ENCODE results near the gene SETBP1. TPM values are rescaled to one million over a fixed set of nuclear protein-coding genes. Genes with fewer than 3 reads are reported as not detected.

Gene SETBP1
- polyA plus RNA-seq, 1 experiment = 2.9 TPM

DNA sequence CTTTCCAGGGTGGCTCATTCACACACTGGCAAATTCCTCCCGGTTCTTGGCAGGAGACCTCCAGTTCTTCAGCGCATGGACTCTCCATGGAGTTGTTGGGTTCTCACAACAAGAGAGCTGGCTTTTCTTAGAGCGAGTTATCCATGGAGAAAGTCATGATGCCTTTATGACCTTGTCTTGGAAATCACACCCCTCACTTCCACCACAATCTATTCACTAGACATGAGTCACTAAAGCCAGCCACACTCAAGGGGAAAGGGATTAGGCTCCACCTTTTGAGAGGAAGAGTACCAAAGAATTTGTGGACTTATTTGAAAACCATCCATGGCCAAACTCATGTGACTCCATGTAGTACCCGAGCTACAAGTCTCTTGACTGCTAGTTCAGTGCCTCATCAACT lies 160.5 kb downstream of the SETBP1 start:
- TF ChIP-seq, protein P1, sequence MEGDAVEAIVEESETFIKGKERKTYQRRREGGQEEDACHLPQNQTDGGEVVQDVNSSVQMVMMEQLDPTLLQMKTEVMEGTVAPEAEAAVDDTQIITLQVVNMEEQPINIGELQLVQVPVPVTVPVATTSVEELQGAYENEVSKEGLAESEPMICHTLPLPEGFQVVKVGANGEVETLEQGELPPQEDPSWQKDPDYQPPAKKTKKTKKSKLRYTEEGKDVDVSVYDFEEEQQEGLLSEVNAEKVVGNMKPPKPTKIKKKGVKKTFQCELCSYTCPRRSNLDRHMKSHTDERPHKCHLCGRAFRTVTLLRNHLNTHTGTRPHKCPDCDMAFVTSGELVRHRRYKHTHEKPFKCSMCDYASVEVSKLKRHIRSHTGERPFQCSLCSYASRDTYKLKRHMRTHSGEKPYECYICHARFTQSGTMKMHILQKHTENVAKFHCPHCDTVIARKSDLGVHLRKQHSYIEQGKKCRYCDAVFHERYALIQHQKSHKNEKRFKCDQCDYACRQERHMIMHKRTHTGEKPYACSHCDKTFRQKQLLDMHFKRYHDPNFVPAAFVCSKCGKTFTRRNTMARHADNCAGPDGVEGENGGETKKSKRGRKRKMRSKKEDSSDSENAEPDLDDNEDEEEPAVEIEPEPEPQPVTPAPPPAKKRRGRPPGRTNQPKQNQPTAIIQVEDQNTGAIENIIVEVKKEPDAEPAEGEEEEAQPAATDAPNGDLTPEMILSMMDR (IDR thresholded peaks at IDR 0.05; ENCODE audit: insufficient read depth, low read depth, low read length) = no peak
- ChIA-PET POLR2A (no interaction called here), CTCF (interaction anchor here (1.1 to 2.0 kb wide), 3 partner anchors 10 to 98 kb away, joined by 3 to 6 read pairs (median 3); no protein-coding TSS in a partner anchor)
- Histone ChIP-seq H3K36me3 (ENCODE audit: control insufficient read depth, insufficient read depth, low read length) (no peaks in the 10 kb centered on the region; the same call in 1 of the 2 replicates), H3K27me3 (ENCODE audit: control insufficient read depth, insufficient read depth, low read length) (no peaks in the 10 kb centered on the region; the same call in 1 of the 2 replicates), H3K4me3 (ENCODE audit: low read depth, low read length) (no peak overlapping the region)
- DNase-seq (ENCODE audit: low read depth) = no peak

DNA sequence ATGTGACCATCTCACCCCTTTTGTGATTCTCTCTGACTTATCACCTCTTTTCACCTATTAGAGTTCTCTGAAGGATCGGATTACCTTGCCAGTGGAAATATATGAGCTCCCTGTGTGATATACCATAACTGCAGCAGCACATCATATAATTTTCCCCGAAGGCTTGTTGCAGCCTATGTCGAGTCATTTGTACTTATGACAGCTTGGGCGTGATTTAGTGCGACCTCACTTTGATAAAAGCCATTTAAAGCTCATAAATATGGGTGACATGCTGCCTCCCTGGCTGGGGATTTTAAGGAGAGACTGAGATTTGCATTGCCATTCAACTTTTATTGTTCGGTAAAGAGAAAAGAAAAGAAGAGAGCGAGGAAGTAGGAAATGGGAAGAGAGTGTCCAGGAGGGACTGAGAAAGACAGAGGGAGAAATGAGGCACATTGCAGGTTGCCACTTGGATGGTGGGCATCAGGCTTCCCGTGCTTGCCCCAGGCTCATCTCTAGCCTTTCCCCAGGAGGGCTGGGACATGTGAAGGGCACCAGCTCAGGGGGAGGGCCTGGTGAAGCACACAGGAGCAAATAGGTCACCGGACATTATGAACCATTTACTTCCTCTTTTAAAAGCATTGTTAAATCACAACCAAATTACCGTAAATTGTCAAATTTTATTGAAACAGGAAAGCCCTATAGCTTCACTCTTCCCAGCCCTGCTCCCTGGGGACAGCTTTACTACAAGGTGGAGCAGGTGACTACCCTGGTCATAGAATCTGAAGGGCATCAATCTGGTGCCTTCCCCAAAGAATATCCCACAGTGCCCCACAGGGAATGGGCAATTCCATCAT lies 161.3 kb downstream of the SETBP1 start:
- Histone ChIP-seq H3K4me3 (ENCODE audit: low read depth, low read length) (no peak overlapping the region), H3K27me3 (ENCODE audit: control insufficient read depth, insufficient read depth, low read length) (no peaks in the 10 kb centered on the region; the same call in 1 of the 2 replicates), H3K36me3 (ENCODE audit: control insufficient read depth, insufficient read depth, low read length) (no peaks in the 10 kb centered on the region; the same call in 1 of the 2 replicates)
- TF ChIP-seq, protein P1 (IDR thresholded peaks at IDR 0.05; ENCODE audit: insufficient read depth, low read depth, low read length) = no peak
- CTCF ChIA-PET = interaction anchor here (0.6 to 2.0 kb wide), 4 partner anchors 14 to 371 kb away, joined by 3 to 6 read pairs (median 4); no protein-coding TSS in a partner anchor
- POLR2A ChIA-PET = no interaction called here
- no peak for DNase-seq (ENCODE audit: low read depth)

DNA sequence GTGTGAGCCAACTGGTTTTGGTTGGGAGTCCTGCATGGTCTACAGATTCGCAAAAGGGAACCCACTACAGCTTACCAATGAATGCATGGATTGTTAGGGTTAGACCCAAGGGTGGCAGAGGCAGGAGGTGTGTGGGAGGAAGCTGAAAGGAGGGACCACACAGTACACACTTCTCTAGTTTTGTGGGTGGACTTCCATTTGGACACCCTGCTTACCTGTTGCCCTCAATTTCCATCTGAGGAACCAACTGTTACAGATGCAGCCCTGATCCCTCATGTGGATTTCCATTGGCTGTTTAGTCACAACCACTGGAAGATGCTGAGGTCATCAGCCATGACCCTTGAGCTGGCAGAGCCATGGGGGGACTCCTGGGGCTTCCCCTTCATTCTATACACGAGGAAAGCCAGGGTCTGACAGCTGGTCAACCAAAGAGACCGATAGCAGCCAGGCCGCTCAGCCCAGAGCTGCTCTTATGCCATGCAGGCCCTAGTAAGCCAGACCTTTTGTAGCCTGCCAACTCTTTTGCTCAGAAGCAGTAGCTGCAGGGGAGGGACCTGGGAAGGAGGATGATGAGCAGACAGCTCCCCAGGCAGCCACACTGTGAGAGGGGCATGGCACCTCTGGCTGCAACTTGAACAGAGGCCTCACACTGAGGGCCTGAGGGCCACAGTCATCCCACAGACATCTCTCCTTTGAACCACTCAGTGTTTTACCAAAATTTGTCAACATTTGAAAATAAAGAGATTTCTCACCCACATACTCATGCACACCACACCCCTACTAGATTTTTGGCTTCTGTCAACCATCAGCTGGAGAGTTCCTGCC lies 162.1 kb downstream of the SETBP1 start:
- DNase-seq (ENCODE audit: low read depth) = no peak
- ChIA-PET CTCF (interaction anchor here (0.6 to 1.4 kb wide), 2 partner anchors 147 to 370 kb away, joined by 3 to 4 read pairs; no protein-coding TSS in a partner anchor), POLR2A (no interaction called here)
- H3K27me3 ChIP-seq (ENCODE audit: control insufficient read depth, insufficient read depth, low read length) = no peaks in the 10 kb centered on the region; the same call in 1 of the 2 replicates
- no peaks in the 10 kb centered on the region; the same call in 1 of the 2 replicates for H3K36me3 ChIP-seq (ENCODE audit: control insufficient read depth, insufficient read depth, low read length)
- no peak overlapping the region for H3K4me3 ChIP-seq (ENCODE audit: low read depth, low read length)
- TF ChIP-seq, protein P1 (IDR thresholded peaks at IDR 0.05; ENCODE audit: insufficient read depth, low read depth, low read length) = no peak

DNA sequence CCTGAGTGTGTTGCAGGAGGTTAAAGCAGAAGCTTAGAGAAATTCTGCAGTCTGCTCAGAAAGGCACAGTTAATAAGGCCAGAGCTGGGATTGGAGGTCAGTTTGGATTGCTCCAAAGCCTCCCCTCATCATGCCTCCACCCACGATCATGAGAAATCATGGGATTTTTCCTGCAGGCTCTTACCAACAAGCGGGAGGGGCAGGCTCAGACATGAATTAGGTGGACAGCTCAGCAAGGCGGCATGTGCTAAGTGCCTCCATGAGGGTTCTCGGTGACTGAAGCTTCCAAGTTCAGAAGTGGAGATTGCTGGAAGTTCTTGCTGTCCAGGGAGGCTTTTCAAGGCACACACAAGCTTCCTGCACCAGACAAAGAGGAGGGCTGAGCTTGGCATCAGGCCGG lies 163.8 kb downstream of the SETBP1 start:
- Histone ChIP-seq H3K4me3 (ENCODE audit: low read depth, low read length) (no peak overlapping the region), H3K36me3 (ENCODE audit: control insufficient read depth, insufficient read depth, low read length) (no peaks in the 10 kb centered on the region; the same call in 1 of the 2 replicates), H3K27me3 (ENCODE audit: control insufficient read depth, insufficient read depth, low read length) (no peaks in the 10 kb centered on the region; the same call in 1 of the 2 replicates)
- POLR2A ChIA-PET = no interaction called here
- no peak for DNase-seq (ENCODE audit: low read depth)
- CTCF ChIA-PET = no interaction called here
- TF ChIP-seq, protein P1 (IDR thresholded peaks at IDR 0.05; ENCODE audit: insufficient read depth, low read depth, low read length) = no peak

DNA sequence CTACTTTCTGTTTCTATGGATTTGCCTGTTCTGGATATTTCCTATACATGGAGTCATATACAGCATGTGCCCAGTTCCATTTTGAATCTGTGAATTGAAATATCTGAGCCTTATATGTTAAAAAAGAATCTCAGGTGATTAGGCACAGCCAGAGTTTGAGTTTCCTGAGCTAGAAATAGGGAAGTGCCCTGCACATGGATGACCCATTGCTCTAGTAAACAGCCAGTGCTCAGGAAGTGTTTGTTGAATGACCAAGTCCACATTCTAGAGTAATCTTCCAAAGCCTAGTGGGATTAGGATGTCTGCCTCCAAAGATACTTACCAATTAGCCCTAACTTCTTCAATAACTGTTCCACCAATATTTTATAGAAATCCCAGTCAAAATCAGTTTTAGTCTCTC lies 165.8 kb downstream of the SETBP1 start:
- CTCF ChIA-PET = no interaction called here
- no peak for DNase-seq (ENCODE audit: low read depth)
- POLR2A ChIA-PET = interaction anchor here (0.7 kb wide), 1 partner anchor 192 kb away, joined by 3 read pairs; no protein-coding TSS in a partner anchor

More for the DNA sequence above, 165.8 kb downstream of the SETBP1 start:
- Histone ChIP-seq H3K27me3 (ENCODE audit: control insufficient read depth, insufficient read depth, low read length) (no peaks in the 10 kb centered on the region; the same call in 1 of the 2 replicates), H3K36me3 (ENCODE audit: control insufficient read depth, insufficient read depth, low read length) (no peaks in the 10 kb centered on the region; the same call in 1 of the 2 replicates), H3K4me3 (ENCODE audit: low read depth, low read length) (no peak overlapping the region)
- TF ChIP-seq, protein P1 (IDR thresholded peaks at IDR 0.05; ENCODE audit: insufficient read depth, low read depth, low read length) = no peak

Data from BJ (cell line).